OCI-M2 (cell line): ENCODE measurements around the gene MTREX.
"Not testable (repeated sequence)": the region's sequence is repeated elsewhere in the genome, so short reads cannot be mapped to it uniquely, and the experiment has no call there.

Experiments used
- DNase-seq: peaks from one replicate; lab custom pipeline; 2025; ENCODE audit not compliant: unreplicated experiment; lab: John Stamatoyannopoulos, UW

Gene MTREX

GRCh38 chr5:55307383-55308253 lies at the start of gene MTREX, which contains the start of gene DHX29:
MTREX (plus strand) TSS chr5:55307989; CDS start chr5:55308014, 25 bp downstream.
DHX29 (minus strand) TSS chr5:55307694; CDS start chr5:55307573, 121 bp downstream.
- DNase-seq, result peak; percentile 58

DNA sequence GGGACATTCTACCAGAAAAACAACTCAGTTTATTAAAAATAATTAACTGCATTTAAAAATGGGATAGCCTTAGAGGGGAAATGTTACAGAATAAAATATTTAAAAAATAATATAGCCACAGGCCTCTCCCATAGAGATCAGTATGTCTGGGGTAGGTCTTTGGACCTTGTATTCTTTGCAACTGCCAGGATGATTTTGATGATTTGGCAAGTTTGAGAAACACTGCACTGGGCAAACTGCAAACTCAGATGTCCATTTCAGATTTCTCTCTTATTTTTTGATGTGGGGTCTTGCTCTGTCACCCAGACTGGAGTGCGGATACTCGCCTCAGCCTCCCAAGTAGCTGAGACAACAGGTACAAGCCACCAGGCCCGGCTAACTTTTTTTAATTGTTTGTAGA lies 49.5 kb upstream of the MTREX start:
- no peak for DNase-seq

DNA sequence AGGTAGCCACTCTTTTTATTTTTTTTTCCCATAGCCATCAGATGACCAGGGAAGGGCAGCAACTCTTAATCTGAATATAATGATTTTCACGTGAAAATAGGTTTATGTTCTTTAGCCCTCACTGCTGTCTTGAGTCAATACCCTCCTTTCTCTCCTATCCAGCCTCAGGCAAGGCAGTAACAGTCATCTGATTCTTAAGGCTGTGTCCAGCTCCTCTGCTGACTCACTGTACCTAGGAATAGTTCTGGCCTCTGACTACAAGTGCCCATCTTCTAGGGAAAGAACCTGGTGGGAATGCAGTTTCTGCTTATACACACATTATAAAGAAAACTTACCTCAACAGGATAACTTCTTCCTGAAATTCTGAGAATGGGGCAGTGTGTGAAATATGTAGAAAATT lies 31.0 kb upstream of the MTREX start:
- no peak for DNase-seq

DNA sequence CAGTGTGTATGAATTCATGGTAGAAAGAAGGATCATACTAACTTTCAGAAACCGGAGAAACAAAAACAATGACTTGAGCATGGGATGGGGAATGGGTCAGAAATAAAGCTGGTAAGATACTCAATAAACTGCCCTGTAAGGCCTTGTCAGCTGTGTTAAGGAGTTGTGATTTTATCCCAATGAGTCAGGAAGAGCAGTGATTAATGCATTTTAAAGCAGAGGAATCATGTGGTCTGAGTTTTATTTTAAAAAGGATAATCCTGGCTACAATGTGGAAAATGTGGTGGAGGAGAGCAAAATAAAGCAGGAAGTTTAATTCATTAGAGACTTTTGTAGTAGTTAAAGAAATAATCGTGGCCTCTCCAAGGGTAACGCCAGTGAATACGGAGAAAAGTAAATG lies 29.0 kb upstream of the MTREX start:
- no peak for DNase-seq

DNA sequence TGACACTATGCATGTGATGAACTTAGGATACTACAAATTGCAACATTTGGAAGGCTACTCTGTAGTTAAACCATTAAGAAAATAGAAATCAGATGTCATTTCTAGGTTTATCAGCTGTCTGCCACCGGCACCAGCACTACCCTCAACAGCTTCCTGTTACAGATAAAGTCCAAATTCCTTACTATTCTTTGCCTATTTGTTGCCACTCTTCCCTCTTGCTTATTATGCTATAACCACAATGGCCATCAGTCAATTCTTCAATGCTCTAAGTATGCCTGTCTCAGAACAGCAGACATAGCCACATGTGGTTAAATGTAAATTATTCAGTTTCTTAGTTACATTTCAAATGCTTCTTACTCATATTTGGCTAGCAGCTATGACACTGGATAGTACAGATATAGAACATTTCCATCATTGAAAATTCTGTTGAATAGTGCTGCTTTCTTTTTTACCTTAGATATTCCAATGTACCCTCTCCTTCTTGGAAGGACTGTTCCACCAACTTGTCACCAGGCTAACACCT lies 21.3 kb upstream of the MTREX start:
- no peak for DNase-seq

DNA sequence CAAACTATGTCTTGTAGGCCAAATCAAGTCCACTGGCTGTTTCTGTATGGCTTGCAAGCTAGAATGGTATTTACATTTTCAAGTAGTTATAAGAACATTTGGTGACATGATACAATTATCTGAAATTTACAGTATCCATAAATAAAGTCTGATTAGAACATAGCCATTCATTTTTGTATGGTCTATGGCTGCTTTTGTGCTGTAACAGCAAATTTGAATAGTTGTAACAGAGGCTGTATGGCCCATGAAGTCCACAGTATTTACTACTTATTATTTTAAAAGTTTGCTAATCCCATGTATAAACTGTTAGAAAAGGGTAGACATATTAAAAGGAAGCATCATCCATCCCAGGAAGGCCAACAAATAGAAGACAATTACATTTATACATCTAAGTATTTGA lies 18.0 kb upstream of the MTREX start:
- DNase-seq, result no peak

GRCh38 chr5:55290991-55291390 lies 16.8 kb upstream of the MTREX start:
- DNase-seq, result no peak

GRCh38 chr5:55294935-55295334 lies 12.9 kb upstream of the MTREX start:
- no peak for DNase-seq

GRCh38 chr5:55300890-55301289 lies 6.9 kb upstream of the MTREX start:
- no peak for DNase-seq

GRCh38 chr5:55303238-55303690 lies 4.5 kb upstream of the MTREX start:
- no peak for DNase-seq

DNA sequence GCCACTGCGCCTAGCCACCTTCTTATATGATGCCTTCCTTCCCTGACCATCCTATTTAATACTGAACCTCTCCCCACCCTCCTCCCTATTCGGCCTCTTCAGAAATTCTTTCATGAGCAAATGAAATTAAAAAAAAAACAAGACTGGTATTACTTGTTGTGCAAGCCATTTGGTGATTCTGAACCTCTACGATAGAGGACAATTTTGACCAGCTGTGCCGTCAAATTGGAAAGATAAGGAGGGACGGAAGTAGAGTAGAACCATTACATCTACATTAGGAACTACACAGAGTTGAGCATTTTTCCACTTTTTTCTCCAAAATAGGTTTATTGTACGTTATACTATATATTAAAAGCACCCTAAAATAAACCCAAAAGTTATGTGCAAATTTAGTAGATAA lies 3.2 kb upstream of the MTREX start:
- no peak for DNase-seq

DNA sequence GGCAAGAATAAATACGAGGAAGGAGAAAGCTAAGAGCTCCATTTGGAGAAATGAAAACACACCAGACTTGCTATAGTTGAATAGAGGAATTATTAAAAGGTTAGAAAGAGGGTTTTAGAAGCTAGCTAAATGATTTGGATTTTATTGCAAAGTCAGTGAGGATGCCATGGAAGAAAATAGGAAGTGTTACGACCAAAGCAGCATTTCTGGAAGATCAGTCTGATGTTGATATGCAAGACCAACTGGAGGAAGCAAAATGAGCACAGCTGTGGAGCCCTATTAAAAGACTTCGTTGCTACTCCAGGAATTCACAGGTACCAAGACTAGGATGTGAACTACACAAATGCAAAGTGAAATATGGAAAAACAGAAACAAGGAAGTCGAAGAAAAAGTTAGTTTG lies 2.4 kb upstream of the MTREX start:
- no peak for DNase-seq

- no peak for DNase-seq
These were observed 977 bp upstream of the MTREX start for GRCh38 chr5:55306641-55307382.

- no peak for DNase-seq
These were observed 556 bp downstream of the MTREX start for GRCh38 chr5:55308254-55308836.

DNA sequence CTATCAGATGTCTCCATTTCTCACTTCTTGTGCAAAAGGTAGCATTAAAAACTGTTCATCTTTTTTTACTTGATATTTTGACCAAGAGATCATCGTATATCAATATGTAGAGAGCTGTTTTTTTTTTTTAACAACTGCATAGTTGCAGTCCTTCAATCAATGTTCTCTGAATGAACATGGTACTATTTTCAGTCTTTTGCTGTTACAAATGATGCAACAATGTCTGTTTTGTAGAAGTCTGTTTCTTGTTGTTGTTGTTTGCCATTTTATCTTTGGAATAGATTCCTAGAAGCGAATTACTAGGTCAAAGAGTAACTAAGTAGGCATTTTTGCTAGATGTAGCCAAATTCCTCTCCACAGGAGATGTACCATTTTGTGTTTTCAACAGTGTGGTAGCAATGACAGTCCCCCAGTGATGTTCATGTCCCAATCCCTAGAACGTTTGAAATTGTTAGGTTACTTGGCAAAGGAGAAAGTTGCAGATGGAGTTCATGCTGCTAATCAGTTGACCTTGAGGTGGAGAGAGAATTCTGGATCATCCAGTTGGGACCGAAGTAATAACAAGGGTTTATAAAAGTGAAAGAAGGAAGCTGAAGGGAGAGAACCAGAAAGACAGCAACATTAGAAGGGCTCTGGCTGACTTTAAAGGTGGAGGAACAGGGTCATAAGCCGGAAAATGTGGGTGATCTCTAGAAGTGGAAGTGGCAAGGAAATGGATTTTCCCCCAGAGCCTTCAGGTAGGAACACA lies 6.3 kb downstream of the MTREX start:
- no peak for DNase-seq

DNA sequence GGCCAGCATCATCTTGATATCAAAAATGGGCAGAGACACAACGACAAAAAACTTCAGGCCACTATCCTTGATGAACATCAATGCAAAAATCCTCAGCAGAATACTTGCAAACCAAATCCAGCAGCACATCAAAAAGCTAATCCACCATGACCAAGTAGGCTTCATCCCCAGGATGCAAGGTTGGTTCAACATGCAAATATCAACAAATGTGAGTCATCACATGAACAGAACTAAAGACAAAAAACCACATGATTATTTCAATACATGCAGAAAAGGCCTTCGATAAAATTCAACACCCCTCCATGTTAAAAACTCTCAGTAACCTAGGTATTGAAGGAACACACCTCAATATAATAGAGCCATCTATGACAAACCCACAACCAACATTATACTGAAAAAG lies 8.5 kb downstream of the MTREX start:
- no peak for DNase-seq

GRCh38 chr5:55316837-55317236 lies 9.0 kb downstream of the MTREX start:
- no peak for DNase-seq

GRCh38 chr5:55318237-55318636 lies 10.4 kb downstream of the MTREX start:
- DNase-seq, result not testable (repeated sequence)

- DNase-seq, result no peak
These were observed 11.7 kb downstream of the MTREX start for GRCh38 chr5:55319491-55319890.

- no peak for DNase-seq
These were observed 12.8 kb downstream of the MTREX start for GRCh38 chr5:55320571-55320970.

DNA sequence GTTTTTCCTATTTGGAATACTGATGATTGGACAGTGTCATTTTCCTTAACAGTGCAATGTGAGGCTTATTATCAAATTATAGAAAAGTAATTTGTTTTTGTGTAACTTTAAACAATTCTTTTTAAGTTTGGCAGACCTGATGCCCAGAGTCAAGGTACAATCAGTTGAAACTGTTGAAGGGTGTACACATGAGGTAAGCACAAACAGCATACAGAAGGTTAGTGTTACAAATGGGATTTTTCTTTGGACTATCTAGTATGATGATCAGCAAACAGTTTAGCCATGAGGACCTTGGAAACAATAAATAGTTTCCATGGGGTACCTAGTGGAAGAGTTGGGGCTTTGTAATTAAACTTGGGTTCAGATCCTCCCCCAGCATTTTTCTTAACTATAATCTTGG lies 16.2 kb downstream of the MTREX start:
- DNase-seq, result no peak
